ENCODE results near the gene PTPDC1.

The PTPDC1 gene

DNA sequence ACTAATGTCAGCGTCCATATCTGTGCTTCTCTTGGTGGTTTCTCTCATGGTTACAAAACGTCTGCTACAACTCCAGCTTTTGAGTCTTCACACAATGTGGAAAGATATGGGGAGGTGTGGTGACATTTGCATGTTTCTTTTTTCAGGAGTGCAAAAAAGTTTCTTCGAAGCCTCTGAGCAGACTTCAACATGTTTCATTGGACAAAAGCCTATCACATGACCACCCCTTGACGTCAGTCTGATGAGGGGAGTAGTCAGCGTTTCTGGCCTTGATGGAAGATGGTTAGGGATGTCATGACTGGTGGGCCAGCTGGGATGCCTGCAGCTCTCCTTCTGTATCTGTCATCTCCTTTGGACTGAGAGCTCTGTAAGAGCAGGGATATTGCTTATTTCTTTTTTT is 61.4 kb downstream of the PTPDC1 start:
- no peak for DNase-seq

DNA sequence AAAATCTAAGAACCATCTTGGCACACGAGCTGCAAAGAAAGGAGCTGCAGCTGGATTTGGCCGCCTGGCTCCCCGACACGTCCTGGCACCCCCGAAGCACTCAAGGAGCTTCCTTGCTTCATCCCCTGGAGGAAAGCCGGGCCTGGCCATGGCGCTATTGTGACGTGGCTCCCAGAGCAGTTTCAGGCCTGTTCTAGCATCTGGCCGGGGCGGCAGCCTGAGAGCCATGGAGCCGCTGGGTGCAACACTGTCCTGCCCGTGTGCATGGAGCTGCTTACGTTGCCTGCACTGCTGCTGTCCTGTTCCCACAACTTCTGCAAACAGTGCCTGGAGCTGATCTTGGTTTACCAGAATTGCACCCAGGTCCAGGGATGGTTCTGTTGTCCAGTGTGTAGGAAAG is 63.5 kb downstream of the PTPDC1 start:
- DNase-seq: no peak

DNA sequence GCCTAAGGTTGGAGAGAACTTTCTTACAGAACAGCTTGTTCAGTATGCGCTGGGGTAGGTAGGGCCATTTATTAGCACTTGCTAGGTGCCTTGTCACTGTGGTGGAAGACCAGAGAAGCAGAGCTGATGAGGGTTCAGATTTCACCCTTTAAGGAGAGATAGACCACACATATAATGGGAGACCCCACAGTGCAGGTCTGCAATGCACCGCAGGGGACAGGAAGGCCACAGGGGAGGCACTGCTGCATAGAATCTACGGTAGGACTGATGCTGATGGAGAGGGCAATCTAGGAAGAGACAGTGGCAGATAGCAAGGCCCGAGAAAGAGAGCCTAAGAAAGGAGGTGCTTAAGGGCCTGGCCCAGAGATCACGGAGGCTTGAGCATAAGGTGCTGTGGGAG is 64.2 kb downstream of the PTPDC1 start:
- no peak for DNase-seq

DNA sequence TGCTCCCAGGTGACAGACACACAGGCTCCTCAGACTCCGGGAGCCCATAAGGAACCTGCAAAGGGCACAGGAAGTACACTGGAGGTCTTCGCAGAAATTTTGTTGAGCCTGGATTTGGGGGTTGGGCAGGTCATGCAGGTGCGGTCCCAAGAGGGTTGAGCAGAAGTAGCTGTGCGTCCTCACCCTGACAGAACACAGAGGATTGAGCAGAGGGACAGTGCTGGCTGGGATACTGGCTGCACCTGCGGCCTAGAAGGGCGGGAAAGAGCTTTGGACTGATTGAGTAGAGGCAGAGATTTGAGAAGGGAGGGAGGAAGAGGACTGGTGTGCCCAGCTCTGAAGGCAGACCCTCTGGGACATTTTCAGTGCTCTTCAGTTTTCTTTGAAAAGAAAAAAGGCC is 65.4 kb downstream of the PTPDC1 start:
- DNase-seq: no peak

DNA sequence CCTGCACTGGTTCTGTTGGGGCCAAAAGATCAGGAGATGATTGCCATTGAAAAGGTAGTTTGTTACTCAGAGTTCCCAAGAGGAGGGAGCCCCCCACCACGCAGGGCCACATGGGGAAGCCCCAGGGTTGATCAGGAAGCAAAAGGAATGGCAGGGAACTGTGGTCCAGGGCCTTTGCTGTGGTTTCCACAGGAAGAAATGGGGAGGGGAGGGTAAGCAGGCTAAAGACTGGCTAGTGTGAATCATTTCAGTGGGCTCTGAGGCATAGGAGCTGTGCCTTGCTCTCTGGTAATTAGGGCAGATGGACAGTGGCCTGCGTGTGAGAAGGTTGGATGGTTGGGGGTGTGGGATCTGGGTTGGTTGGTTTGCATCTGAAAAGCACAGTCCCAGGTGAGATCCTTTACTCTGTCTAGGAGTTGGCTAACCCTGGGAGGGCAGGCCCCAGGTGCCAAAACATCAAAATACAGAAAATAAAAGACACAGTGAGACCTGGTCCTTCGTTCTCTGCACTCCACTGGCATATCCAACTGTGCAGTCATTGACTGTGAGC is 66.1 kb downstream of the PTPDC1 start:
- no peak for DNase-seq

DNA sequence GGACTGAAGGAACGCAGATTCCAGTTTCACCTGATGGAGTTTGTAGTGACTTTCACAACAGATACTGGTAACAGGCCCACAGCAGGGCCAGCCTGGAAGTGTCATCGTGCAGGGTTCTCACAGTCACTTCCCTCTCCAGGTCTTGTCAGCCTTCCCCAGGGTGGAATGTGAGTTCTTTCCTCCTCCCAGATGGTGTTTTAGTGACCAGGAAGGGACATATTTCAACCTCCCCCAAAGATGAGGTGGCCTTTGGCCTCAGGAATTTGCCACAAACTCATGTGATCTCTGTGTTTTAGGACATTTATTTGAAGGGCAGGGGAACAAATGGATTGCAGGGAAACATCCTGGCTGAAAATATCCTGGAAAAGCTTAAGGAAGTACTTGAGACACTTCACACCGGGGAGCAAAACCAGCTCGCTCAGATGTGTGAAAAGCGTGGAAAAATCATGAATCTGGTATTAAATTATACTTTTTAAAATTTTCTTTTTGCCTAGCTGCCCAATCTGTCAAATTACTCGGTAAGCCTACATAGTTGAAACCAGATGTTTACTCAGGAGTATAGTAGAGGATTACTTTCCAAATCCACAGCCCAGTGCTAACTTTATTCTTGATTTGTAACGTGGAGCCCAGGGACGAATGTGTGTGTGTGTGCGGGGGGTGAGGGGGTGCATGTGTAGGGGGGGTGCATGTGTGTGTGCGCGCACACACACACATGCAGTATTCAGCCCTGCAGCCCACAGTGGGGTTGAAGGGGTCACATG is 66.8 kb downstream of the PTPDC1 start:
- DNase-seq: no peak

DNA sequence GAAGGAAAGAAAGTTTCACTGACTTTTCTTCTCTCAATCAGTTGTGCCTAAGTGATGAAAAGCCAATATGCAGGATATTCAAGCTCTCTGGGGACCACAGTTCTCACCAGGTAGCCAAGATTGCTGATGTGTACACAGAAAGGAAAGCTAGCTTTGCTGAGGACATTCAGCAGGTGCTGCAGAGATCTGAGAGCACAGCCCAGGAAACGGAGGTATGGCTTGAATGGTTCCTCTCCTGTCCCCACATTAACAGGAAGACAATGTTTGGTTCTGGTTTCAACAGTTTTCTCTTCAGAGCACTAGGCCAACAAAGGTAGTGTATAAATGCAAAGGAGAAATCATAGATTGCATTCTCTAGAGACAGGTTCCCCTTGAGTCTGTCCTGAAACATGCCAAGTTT is 69.6 kb downstream of the PTPDC1 start:
- no peak for DNase-seq

DNA sequence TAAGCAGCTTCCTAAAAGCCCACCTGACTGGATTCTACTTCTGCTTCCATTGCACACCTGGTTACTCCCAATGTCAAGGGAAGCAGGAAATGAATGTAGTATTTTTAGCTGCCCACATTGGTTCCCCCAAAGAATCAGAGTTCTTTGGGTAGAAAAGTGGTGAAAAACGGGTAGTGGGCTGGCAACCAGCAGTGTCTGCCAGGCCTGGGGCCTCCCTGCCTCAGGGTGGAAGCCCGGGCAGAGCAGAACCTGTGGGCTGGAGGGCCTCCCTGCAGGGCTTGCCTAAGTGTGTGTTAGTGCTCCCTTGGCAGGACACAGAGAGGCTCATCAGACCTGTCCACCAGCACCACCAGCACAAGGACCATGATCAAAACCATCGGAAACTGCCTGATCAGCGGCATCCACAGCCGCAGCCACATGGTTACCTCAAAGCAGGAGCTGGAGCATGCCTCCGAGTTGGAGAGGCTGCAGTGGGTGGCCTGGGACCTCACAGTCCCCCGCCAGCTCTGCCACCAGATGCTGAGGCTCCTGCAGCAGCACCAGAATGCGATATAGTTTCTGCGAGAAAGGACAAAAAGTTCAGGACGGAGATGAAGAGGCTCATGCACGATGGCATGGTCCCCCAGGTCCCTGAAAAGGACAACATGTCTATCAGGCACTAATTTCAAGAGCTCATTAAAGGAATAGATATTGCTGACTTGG is 72.2 kb downstream of the PTPDC1 start:
- no peak for DNase-seq

DNA sequence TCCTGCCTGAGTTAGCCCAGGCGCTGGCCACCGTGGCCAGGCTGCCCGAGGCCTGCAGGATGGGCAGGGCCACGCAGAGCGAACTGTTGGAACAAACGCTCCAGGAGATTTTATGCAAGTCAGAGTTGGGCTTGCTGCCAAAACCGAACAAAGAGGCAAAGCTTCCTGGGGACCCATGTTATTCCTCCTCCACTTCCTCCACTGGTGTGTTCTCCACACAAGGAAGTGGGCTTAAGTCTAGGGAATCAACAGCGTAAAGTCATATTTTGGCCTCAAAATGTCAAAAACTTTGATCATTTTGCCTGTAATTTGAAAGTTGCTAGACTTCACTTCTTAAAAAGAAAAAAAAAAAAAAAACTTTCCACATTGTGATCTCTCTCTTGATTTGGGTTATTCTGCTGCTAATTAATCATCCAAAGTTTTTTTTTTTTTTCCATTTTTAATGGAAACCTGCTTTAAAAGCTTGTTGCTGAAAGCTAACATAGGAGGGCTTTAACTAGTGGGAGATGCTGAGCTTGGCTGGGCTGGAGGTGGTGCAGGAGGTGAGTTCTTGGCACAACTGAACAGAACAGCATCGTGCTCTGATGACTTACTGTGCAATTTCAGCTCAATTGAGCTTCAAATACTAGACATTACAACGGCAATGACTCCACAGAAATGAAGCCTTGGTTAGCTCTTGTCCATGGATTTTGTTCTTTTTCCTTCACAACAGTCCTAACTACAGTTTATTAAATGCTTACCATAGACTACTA is 73.0 kb downstream of the PTPDC1 start:
- peak; percentile 28 for DNase-seq

Measured in NCI-H1436 (cell line).